Measurements from ENCODE around the gene CLPTM1.
"Not testable (repeated sequence)": the region's sequence is repeated elsewhere in the genome, so short reads cannot be mapped to it uniquely, and the experiment has no call there.

CLPTM1 gene
- total RNA-seq, result 40.2 to 94.7 (median 72.1) reads per million in 9 experiments

- ATAC-seq (replicated peaks), result peak; percentile 93
- Mint-ChIP-seq H3K36me3 (ENCODE audit: insufficient read depth) (peaks cover 16% of the 10 kb centered on the region), H3K9me3 (no peaks in the 10 kb centered on the region), H3K27ac (peak within 1 kb of the TSS; percentile 93 to 94), H3K4me3 (peak within 1 kb of the TSS; percentile 94 to 97), H3K4me1 (ENCODE audit: low read depth in 2 of 2) (peaks cover 39 to 46% of the 10 kb centered on the region in 2 donors), H3K27me3 (no peaks in the 10 kb centered on the region)
- peak; percentile 92 to 93 (median 92) for DNase-seq
Measured at GRCh38 chr19:44954649-44955504, at the start of gene CLPTM1. TSS of gene CLPTM1 (plus strand) at chr19:44955380. CDS start at chr19:44955396, 16 bp downstream.

GRCh38 chr19:44905437-44906160, 49.6 kb upstream of the CLPTM1 start, which contains the start of gene APOE:
TSS of gene APOE (plus strand) at chr19:44905796. CDS start at chr19:44906625, 829 bp downstream.
- no peak within 1 kb of the TSS for H3K27ac Mint-ChIP-seq
- ATAC-seq (replicated peaks) (no peak), DNase-seq (no peak)
- H3K9me3 Mint-ChIP-seq, result no peaks in the 10 kb centered on the region
- peaks cover 5 to 6% of the 10 kb centered on the region in 2 donors for H3K4me1 Mint-ChIP-seq (ENCODE audit: low read depth in 2 of 2)
- H3K36me3 Mint-ChIP-seq (ENCODE audit: insufficient read depth), result peaks cover 19% of the 10 kb centered on the region
- H3K27me3 Mint-ChIP-seq, result peaks cover 23 to 28% of the 10 kb centered on the region in 2 donors
- peak within 1 kb of the TSS in 1 of 2 donors; percentile 25 for H3K4me3 Mint-ChIP-seq

GRCh38 chr19:44907613-44908012, 47.6 kb upstream of the CLPTM1 start:
- no peak for DNase-seq
- no peak overlapping the region for H3K27ac Mint-ChIP-seq
- peaks cover 5 to 6% of the 10 kb centered on the region in 2 donors for H3K4me1 Mint-ChIP-seq (ENCODE audit: low read depth in 2 of 2)
- H3K9me3 Mint-ChIP-seq, result no peaks in the 10 kb centered on the region
- H3K27me3 Mint-ChIP-seq, result peaks cover 39 to 40% of the 10 kb centered on the region in 2 donors
- peaks cover 7% of the 10 kb centered on the region for H3K36me3 Mint-ChIP-seq (ENCODE audit: insufficient read depth)
- ATAC-seq (replicated peaks), result no peak
- no peak overlapping the region for H3K4me3 Mint-ChIP-seq

GRCh38 chr19:44908074-44908835, 46.9 kb upstream of the CLPTM1 start:
- H3K4me3 Mint-ChIP-seq, result no peak overlapping the region
- DNase-seq (no peak), ATAC-seq (replicated peaks) (no peak)
- H3K36me3 Mint-ChIP-seq (ENCODE audit: insufficient read depth), result peaks cover 6% of the 10 kb centered on the region
- no peaks in the 10 kb centered on the region for H3K9me3 Mint-ChIP-seq
- H3K27ac Mint-ChIP-seq, result no peak overlapping the region
- peaks cover 45 to 46% of the 10 kb centered on the region in 2 donors for H3K27me3 Mint-ChIP-seq
- peaks cover 5 to 6% of the 10 kb centered on the region in 2 donors for H3K4me1 Mint-ChIP-seq (ENCODE audit: low read depth in 2 of 2)

GRCh38 chr19:44908836-44909261, 46.3 kb upstream of the CLPTM1 start:
- peaks cover 5 to 6% of the 10 kb centered on the region in 2 donors for H3K4me1 Mint-ChIP-seq (ENCODE audit: low read depth in 2 of 2)
- ATAC-seq (replicated peaks) (no peak), DNase-seq (no peak)
- peaks cover 6% of the 10 kb centered on the region for H3K36me3 Mint-ChIP-seq (ENCODE audit: insufficient read depth)
- H3K27ac Mint-ChIP-seq, result no peak overlapping the region
- no peak overlapping the region for H3K4me3 Mint-ChIP-seq
- no peaks in the 10 kb centered on the region for H3K9me3 Mint-ChIP-seq
- H3K27me3 Mint-ChIP-seq, result peaks cover 51 to 52% of the 10 kb centered on the region in 2 donors

- Mint-ChIP-seq H3K9me3 (no peaks in the 10 kb centered on the region), H3K36me3 (ENCODE audit: insufficient read depth) (peaks cover 9% of the 10 kb centered on the region), H3K27me3 (peaks cover 58 to 59% of the 10 kb centered on the region in 2 donors), H3K4me3 (no peak overlapping the region), H3K4me1 (ENCODE audit: low read depth in 2 of 2) (peaks cover 8 to 10% of the 10 kb centered on the region in 2 donors), H3K27ac (no peak overlapping the region)
- ATAC-seq (replicated peaks), result no peak
- DNase-seq, result no peak
Measured at GRCh38 chr19:44909775-44910174, 45.4 kb upstream of the CLPTM1 start.

GRCh38 chr19:44911896-44912295, 43.3 kb upstream of the CLPTM1 start:
- H3K4me3 Mint-ChIP-seq; H3K36me3 Mint-ChIP-seq (ENCODE audit: insufficient read depth); DNase-seq; ATAC-seq (replicated peaks); H3K9me3 Mint-ChIP-seq; H3K27ac Mint-ChIP-seq: not testable (repeated sequence)
- Mint-ChIP-seq H3K4me1 (ENCODE audit: low read depth in 2 of 2) (peaks cover 3 to 10% of the 10 kb centered on the region in 2 donors), H3K27me3 (peaks cover 41 to 50% of the 10 kb centered on the region in 2 donors)

- H3K27me3 Mint-ChIP-seq, result peaks cover 37 to 44% of the 10 kb centered on the region in 2 donors
- H3K9me3 Mint-ChIP-seq, result no peaks in the 10 kb centered on the region
- peaks cover 3 to 10% of the 10 kb centered on the region in 2 donors for H3K4me1 Mint-ChIP-seq (ENCODE audit: low read depth in 2 of 2)
- H3K36me3 Mint-ChIP-seq (ENCODE audit: insufficient read depth), result peaks cover 7% of the 10 kb centered on the region
- no peak for DNase-seq
- H3K4me3 Mint-ChIP-seq, result no peak overlapping the region
- ATAC-seq (replicated peaks), result no peak
- no peak overlapping the region for H3K27ac Mint-ChIP-seq
Measured at GRCh38 chr19:44912854-44913253, 42.3 kb upstream of the CLPTM1 start.

GRCh38 chr19:44913512-44914432, 41.4 kb upstream of the CLPTM1 start:
- Mint-ChIP-seq H3K4me3 (peak overlapping the region; percentile 85 to 91), H3K4me1 (ENCODE audit: low read depth in 2 of 2) (peaks cover 3 to 10% of the 10 kb centered on the region in 2 donors), H3K27ac (peak overlapping the region in 1 of 2 donors; percentile 84), H3K27me3 (peaks cover 37 to 39% of the 10 kb centered on the region in 2 donors)
- H3K9me3 Mint-ChIP-seq; DNase-seq; ATAC-seq (replicated peaks); H3K36me3 Mint-ChIP-seq (ENCODE audit: insufficient read depth): not testable (repeated sequence)

- peaks cover 37 to 39% of the 10 kb centered on the region in 2 donors for H3K27me3 Mint-ChIP-seq
- ATAC-seq (replicated peaks), result peak; percentile 95
- H3K36me3 Mint-ChIP-seq (ENCODE audit: insufficient read depth); H3K9me3 Mint-ChIP-seq: not testable (repeated sequence)
- peaks cover 3 to 10% of the 10 kb centered on the region in 2 donors for H3K4me1 Mint-ChIP-seq (ENCODE audit: low read depth in 2 of 2)
- peak within 1 kb of the TSS; percentile 85 to 91 for H3K4me3 Mint-ChIP-seq
- peak; percentile 64 to 69 (median 64) for DNase-seq
- H3K27ac Mint-ChIP-seq, result peak within 1 kb of the TSS; percentile 28 to 84
Measured at GRCh38 chr19:44914433-44915206, 40.6 kb upstream of the CLPTM1 start, which contains the start of gene APOC1. TSS of gene APOC1 (plus strand) at chr19:44914608. CDS start at chr19:44914892, 284 bp downstream.

GRCh38 chr19:44924243-44924725, 30.9 kb upstream of the CLPTM1 start:
- H3K4me1 Mint-ChIP-seq (ENCODE audit: low read depth in 2 of 2), result peaks cover 7 to 11% of the 10 kb centered on the region in 2 donors
- peaks cover 2% of the 10 kb centered on the region for H3K36me3 Mint-ChIP-seq (ENCODE audit: insufficient read depth)
- no peak for ATAC-seq (replicated peaks)
- H3K27ac Mint-ChIP-seq, result no peak overlapping the region
- no peak for DNase-seq
- no peak overlapping the region for H3K4me3 Mint-ChIP-seq
- peaks cover 25 to 36% of the 10 kb centered on the region in 2 donors for H3K27me3 Mint-ChIP-seq
- no peaks in the 10 kb centered on the region for H3K9me3 Mint-ChIP-seq
